ENCODE data around the gene CDH13. TPM values are rescaled to one million over a fixed set of nuclear protein-coding genes. Genes with fewer than 3 reads are reported as not detected.

CDH13 gene
- total RNA-seq, 2 donors from 2014 or later: 2.9 TPM; not detected in 1

- intact Hi-C loops (cut with DNase I): no loop called here
- DNase-seq: no peak
- 64 to 74% methylated on average over 2 of the region's 2 CpGs for WGBS, 2 donors
- ATAC-seq: no peak
- Histone ChIP-seq H3K4me1 (no peaks in the 10 kb centered on the region), H3K9me3 (no peaks in the 10 kb centered on the region), H3K27ac (no peak overlapping the region), H3K27me3 (no peaks in the 10 kb centered on the region), H3K36me3 (replicated peaks in 1 of 2; ENCODE audit: insufficient read depth in 1 of 2, low read depth in 2 of 2) (no peaks in the 10 kb centered on the region), H3K4me3 (no peak overlapping the region)
- TF ChIP-seq, protein P1, sequence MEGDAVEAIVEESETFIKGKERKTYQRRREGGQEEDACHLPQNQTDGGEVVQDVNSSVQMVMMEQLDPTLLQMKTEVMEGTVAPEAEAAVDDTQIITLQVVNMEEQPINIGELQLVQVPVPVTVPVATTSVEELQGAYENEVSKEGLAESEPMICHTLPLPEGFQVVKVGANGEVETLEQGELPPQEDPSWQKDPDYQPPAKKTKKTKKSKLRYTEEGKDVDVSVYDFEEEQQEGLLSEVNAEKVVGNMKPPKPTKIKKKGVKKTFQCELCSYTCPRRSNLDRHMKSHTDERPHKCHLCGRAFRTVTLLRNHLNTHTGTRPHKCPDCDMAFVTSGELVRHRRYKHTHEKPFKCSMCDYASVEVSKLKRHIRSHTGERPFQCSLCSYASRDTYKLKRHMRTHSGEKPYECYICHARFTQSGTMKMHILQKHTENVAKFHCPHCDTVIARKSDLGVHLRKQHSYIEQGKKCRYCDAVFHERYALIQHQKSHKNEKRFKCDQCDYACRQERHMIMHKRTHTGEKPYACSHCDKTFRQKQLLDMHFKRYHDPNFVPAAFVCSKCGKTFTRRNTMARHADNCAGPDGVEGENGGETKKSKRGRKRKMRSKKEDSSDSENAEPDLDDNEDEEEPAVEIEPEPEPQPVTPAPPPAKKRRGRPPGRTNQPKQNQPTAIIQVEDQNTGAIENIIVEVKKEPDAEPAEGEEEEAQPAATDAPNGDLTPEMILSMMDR (IDR thresholded peaks at IDR 0.05): no peak
- no peak for TF ChIP-seq POLR2A (IDR thresholded peaks at IDR 0.05)
Observed at GRCh38 chr16:83792391-83792790, 1165.6 kb downstream of the CDH13 start.

DNA sequence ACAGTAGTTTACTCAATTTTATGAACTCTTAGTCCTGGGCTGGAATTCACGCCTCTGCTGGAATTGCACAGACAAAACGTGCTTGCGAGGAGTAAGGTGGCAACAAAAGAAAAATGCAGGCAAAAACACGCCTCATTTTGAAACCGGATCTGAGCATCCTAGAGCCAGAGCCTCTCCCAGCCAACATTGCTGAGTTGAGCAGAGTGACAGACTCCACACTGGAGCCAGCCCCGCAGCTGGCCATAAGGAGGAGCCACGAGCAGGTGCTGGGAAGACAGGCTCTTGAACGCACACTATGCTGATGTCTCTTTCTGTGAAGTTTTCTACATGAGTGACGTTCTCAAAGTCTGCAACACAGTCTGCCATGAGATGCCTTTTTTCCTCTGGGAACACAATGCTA lies 1166.4 kb downstream of the CDH13 start:
- TF ChIP-seq POLR2A (IDR thresholded peaks at IDR 0.05): no peak
- TF ChIP-seq, protein P1 (IDR thresholded peaks at IDR 0.05): no peak
- DNase-seq (no peak), ATAC-seq (no peak)
- no peak overlapping the region for H3K27ac ChIP-seq
- no peak overlapping the region for H3K4me3 ChIP-seq
- intact Hi-C loops (cut with DNase I): no loop called here
- no peaks in the 10 kb centered on the region for H3K9me3 ChIP-seq
- H3K36me3 ChIP-seq (replicated peaks in 1 of 2; ENCODE audit: insufficient read depth in 1 of 2, low read depth in 2 of 2): no peaks in the 10 kb centered on the region
- H3K4me1 ChIP-seq: no peaks in the 10 kb centered on the region
- no peaks in the 10 kb centered on the region for H3K27me3 ChIP-seq
- 58 to 63% methylated on average over 7 to 9 of the region's 9 CpGs for WGBS, 2 donors

GRCh38 chr16:83794860-83795554 lies 1168.2 kb downstream of the CDH13 start:
- WGBS, 2 donors: 56 to 65% methylated on average over 10 of the region's 10 CpGs
- no peak overlapping the region for H3K4me3 ChIP-seq
- H3K9me3 ChIP-seq: no peaks in the 10 kb centered on the region
- intact Hi-C loops (cut with DNase I): no loop called here
- no peak for DNase-seq
- no peak for TF ChIP-seq POLR2A (IDR thresholded peaks at IDR 0.05)
- TF ChIP-seq, protein P1 (IDR thresholded peaks at IDR 0.05): no peak
- H3K4me1 ChIP-seq: no peaks in the 10 kb centered on the region
- ATAC-seq: no peak
- no peak overlapping the region for H3K27ac ChIP-seq
- no peaks in the 10 kb centered on the region for H3K36me3 ChIP-seq (replicated peaks in 1 of 2; ENCODE audit: insufficient read depth in 1 of 2, low read depth in 2 of 2)
- H3K27me3 ChIP-seq: no peaks in the 10 kb centered on the region

- DNase-seq: no peak
Observed at GRCh38 chr16:83797013-83797412, 1170.2 kb downstream of the CDH13 start.

More at GRCh38 chr16:83797013-83797412, 1170.2 kb downstream of the CDH13 start:
- Histone ChIP-seq H3K4me1 (no peaks in the 10 kb centered on the region), H3K27ac (no peak overlapping the region), H3K9me3 (no peaks in the 10 kb centered on the region), H3K27me3 (no peaks in the 10 kb centered on the region), H3K4me3 (no peak overlapping the region), H3K36me3 (replicated peaks in 1 of 2; ENCODE audit: insufficient read depth in 1 of 2, low read depth in 2 of 2) (no peaks in the 10 kb centered on the region)
- intact Hi-C loops (cut with DNase I): no loop called here
- WGBS, 2 donors: 54 to 60% methylated on average over 9 of the region's 9 CpGs
- ATAC-seq: no peak
- no peak for TF ChIP-seq POLR2A (IDR thresholded peaks at IDR 0.05)
- TF ChIP-seq, protein P1 (IDR thresholded peaks at IDR 0.05): no peak

Data from body of pancreas (tissue), 4 donors.